ENCODE data around the gene NME7.

NME7 gene

DNA sequence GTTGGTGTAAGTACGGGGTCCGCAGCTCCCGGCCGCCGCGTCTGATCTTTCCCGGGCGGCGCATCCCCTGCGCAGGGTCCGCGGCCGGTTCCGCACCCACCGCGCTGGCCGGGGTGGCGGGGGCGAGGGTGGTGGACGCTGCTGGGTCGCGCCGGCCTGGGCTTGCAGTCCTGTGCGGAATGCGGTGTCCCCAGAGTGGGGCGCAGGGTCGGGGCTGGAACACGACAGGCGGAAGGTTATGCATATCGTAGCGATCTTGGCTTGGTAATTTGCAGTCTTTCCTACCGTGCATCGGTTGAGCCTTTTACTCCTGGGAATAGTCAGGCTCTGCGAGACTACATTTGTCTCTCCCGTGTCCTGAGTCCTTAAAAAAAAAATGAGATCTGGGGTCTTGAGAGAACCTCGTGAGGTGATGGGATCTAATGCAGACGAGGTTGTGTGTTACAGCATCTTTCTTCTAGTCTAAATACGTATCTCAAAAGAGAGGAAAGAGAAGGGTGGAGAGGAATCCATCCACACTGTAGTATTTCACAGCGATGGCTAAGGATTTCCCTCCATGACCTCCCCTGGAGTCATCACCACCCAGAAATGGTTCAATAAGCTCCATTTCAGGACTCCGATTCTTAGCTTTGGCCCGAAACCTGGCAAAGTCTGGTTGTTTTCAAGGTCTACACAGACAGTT, 260.5 kb downstream of the NME7 start:
- DNase-seq (ENCODE audit: low read depth in 2 of 2) = no peak

DNA sequence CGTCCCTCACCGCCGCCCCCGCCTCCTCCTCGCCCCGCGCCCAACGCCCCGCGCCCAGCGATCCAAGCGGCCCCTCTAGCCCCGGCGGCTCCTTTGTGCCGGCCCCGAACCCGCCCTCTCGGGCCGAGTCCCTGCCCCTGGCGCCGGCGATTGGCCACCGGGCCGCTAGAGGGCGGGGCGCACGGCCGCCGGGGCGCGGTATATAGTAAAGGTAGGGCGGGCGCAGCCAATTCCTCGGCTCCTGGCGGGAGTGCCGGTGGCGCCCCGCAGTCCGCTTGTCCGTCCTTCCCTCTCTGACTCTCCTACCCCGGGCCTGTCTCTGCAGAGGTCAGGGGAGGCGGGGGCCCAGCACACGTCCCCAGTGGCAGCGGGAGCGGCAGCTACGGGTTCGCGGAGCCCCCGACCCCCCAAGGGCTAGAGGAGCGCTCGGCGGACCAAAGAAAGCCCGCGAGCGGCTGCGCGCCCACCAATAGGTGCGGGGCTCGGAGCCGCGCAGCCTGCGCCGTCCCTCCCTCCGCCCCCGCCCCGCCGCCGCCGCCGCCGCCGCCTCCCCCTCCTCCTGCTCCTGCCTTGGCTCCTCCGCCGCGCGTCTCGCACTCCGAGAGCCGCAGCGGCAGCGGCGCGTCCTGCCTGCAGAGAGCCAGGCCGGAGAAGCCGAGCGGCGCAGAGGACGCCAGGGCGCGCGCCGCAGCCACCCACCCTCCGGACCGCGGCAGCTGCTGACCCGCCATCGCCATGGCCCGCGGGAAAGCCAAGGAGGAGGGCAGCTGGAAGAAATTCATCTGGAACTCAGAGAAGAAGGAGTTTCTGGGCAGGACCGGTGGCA, 261.3 kb downstream of the NME7 start, which contains the start of gene ATP1B1:
Gene ATP1B1 (plus strand): TSS at position 596 of the 826 bp plus-strand sequence. CDS start 140 bp downstream, at position 736.
- peak; percentile 52 to 56 for DNase-seq (ENCODE audit: low read depth in 2 of 2)

DNA sequence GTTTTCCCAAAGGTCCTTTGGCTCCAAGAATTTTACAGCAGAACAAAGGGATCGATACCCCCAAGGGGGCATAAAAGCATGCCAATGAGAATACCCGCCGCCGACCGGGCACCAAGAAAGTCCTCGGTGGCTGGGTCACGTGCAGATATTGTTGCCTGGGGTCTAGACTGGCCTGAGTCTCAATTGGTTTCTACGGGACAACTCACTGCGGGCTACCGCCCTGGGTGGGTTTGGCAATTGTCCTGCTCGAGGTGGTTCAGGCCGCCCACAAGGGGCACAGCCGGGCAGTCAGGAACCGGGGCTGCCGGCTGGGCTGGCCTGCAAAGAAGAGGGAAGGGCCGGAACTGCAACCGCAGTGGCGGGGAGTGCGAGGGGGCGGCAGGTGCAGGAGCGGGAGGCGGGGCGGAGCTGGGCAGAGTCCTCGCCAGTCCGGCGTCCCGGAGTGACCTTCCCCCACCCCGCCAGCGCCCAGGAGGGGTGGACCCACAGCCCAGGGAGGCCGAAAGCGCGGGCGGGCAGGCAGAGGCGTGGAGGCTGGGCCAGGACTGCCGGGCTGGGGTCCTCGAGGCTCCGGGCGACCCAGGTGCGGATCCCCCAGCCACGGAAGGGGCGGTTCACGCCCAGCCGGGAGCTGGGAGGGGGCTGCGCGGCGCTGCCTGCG, 262.0 kb downstream of the NME7 start:
- no peak for DNase-seq (ENCODE audit: low read depth in 2 of 2)

DNA sequence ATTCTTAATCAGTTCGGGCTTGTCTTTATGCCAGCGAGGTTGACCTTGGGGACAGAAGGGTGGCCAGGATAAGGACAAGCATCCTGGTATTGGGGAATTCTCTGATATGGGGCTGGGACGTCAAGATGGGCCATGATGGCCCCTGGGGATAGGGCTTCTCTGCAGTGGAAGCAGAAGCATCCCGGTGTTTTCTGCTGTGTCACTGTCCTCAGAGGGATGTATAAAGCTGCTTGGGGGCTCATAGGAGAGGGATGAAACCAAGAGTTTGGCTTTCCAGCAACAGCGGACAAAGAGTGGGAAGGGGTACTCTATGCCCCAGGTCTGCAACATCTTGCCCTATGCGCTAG, 262.5 kb downstream of the NME7 start:
- DNase-seq (ENCODE audit: low read depth in 2 of 2) = no peak

DNA sequence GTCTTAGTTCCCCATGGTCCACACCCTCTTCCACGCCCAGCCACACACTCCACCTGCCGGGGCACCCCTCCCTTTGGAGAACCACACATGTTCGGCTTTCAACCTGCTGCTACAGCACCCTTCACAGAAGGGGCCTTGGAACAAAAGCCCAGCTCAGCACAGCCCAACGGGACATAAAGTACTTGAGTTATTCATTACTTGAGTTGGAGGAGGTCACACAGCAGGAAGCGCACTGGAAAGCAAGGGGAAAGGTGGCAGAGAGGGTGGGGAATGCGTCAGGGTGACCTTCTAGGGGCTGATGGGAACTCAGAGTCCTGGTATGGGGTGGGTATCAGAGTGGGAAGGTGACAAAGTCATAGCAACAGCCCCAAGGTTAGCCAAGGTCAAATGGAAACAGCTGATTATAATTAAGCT, 264.1 kb downstream of the NME7 start:
- DNase-seq (ENCODE audit: low read depth in 2 of 2) = no peak

DNA sequence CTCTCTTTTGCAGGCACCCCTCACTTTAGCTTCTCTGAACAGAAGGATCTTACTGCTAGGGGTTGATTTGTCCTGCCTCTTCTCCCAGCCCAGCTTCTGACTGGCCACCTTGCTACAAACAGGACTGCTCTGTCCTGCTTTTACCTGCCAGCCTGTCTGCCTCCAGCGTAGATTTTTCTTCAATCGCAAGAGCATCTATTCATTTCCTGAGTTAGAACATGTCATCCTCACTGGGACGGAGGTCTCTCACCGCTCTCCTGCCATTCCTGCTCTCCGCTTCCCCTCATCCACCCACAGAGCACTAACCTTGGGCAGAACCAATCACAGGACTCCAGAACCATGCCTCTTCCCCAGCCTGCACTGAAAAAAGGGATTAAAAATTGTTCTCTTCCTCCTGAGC, 264.6 kb downstream of the NME7 start:
- DNase-seq (ENCODE audit: low read depth in 2 of 2) = no peak

DNA sequence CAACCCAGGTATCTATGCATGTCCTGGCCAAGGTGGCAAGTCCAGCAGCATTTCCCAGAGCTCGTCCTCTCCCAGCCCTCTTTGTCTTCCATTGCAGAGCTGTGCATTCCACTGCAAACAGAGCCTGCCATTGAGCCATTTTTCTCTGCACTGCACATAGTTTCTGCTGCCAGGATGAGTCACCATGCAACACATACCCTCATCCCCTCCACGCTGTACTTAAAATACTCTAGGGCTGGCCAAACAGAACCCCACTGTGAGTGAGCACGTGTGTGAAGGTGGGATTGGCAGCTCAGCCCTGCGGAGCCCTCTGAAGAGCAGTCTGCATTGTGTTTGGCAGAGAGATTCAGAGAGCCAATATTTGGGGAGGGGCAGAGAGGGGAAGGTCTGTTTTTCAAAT, 265.0 kb downstream of the NME7 start:
- no peak for DNase-seq (ENCODE audit: low read depth in 2 of 2)

DNA sequence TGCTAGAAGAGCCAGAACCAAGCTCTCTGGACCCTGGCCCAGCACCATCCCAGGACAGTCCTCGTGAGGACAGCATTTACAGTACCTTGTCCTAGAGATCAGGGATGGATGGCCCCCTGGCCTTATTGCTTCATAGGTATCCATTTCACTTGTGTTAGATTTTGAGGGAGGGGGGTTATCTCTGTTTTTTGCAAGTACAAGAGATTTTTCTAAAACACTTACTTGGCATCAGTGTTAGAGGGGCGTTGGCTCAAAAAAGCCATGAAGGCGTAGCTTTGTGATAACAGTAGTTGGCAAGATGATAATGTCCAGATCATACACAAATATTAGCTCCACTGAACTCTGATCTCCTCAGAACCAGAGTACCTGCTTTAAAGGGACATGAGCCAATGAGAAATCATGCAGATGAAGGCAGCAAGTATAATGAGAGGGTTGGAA, 266.9 kb downstream of the NME7 start:
- no peak for DNase-seq (ENCODE audit: low read depth in 2 of 2)

DNA sequence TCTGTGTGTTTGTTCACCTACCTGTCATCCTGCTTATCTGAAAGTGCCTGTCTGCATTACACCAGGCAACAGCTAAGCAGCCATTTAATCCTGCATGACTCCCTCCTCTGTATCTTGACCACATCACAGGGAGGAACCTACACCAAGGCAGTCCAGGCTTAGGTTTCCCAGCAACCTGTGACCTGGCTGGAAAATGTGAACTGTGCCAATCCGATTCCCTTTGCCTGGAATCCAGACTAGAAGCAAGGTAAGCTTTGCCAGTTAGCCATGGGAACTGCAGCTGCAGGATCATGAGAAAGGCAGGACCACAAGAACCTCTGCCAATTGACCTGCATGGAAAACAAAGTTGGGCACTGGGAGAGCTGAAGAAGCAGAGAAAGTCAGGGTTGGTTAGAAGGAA, 267.4 kb downstream of the NME7 start:
- no peak for DNase-seq (ENCODE audit: low read depth in 2 of 2)

DNA sequence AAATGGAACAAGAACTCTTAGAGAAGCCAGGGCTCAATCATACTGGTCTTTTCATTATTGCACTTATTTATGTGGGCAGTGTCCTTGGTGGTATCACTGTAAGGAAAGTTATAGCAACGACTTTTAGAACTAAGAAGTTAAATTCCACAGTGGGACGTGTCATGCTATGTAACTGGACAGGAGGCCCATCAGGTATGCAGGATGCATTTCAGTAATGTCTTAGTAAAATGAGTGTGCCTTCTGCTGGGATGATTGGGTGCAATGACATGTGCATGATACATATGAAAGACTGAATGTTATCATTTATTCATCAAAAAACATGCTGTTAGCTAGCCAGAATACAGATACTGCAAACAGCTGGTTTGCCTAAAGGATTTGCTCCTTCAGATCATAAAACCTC, 268.0 kb downstream of the NME7 start:
- DNase-seq (ENCODE audit: low read depth in 2 of 2) = no peak

DNA sequence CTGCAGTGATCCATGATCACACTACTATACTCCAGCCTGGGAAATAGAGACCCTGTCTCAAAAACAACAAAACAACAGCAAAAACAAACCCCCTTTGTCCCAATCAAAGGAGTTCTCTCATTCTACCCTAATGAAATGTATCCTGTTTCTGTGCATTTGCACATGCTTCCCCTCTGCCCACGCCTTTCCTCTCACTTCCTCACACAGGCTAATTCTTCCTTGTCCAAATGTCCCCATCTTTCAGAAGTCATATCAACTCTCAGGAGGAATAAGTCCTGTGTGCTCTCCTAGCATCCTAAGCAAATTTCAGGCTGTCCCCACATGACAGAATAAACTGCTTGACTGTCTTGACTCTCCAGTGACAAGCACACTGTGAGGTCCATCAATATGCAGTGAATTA, 269.2 kb downstream of the NME7 start:
- DNase-seq (ENCODE audit: low read depth in 2 of 2) = no peak

DNA sequence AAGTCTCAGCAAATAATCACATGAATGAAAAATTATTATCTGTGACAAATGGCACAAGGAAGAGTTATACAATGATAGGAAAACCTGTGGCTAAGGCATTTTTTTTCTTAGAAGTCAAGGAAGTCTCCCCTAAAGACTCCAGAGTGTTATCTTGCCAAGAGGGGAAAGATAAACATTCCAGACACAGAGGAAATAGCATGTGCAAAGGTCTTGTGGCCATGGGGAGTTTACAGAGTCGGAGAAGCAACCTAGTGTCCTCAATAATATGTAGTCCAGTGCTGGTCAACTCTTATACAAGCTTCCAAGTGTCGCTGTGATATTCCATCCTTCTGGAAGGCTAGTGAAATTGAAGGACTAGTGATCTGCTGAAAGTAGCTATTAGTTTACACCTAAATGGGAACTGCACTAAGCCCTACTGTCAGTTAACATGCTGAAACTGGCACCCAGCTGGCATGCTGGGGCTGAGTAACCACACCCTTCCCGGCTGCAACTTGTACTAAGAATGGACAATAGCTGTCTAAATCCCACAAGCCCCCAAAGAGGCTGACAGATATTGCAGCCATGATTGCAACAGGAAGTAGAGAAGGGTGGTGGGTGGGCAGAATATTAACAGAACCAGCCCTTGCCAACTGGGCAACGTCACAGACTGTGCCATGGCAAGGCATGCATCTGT, 272.6 kb downstream of the NME7 start:
- no peak for DNase-seq (ENCODE audit: low read depth in 2 of 2)

DNA sequence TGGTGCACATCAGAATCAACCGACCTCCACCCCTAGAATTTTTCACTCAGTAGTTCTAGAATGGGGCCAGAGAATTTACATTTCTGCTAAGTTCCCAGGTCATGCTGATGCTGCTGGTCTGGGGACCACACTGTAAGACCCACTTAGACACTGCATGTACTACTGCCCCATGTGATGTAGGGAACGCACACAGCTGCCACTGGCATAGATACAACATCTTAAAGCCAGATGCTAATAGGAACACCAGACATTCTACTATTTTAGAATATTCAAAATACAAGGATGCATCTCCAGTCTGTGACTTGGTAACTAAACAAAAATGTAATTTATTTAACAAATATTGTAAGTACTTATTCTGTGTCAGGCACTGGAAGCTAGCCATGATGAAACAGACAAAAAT, 275.2 kb downstream of the NME7 start:
- no peak for DNase-seq (ENCODE audit: low read depth in 2 of 2)

DNA sequence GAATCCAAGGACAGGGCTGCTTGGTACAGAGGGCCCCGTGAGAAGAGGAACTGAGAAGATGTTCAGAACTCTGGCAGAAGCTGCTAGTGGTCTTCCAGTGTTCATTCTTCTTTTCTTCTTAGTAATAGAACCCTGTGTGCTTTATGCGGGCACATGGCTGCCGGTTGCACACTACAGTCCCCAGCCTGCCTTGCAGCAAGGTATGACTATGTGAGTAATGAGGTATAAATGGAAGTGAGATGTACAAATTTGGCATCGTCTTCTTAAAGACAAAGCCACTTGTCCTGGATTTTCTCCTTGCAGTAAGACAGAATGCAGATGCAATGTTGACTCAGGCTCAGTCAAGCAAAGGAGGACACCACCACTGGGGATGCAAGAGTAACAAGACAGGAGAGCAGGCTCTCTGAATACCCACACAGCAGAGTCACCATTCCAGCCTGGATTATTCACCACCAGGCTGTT, 276.1 kb downstream of the NME7 start:
- no peak for DNase-seq (ENCODE audit: low read depth in 2 of 2)

DNA sequence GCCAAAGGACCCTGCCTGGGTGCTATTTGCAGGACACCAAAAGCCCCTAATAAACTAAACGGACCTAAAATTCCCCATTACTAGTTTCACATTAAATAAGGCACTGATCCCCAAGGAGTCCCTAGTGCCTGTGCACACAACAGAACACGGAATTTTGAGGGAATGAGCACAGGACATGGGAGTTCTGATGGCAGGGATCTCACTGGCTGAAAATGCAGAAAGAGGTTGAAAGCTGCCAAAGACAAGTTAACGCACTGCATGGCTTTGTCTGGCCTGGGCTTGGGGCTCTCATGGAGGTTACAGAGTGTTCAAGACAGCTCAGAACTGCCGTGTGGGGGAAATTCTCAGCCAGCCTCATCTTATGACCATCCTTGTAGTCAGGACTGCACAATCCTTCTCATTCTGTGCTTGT, 276.7 kb downstream of the NME7 start:
- no peak for DNase-seq (ENCODE audit: low read depth in 2 of 2)

DNA sequence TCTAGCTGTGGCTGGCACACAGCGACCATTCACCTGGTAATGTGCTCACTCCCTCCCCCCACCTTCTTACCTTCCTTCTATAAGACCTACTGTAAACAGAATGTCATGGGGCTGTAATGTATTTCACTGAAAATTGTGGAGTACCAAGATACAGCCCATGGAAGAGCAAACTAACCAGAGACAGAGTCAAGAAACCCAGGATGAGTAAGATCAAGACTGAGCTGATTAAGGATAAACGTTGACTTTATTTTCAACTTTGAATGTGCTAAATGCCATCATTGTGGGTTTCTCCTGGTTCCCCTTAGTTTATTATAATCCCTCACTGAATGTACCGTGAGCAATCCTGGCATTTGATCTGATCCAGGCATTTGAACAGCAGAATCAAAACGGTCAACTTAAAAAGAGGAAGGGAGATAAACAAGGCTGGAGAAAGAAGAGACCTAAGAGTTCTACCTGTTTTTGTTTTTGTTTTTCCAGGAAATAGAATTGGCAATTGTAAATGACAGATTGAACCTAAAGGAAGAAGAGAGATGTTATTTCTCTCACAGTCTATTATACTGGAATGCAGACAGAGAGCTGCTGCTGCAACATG, 277.2 kb downstream of the NME7 start:
- DNase-seq (ENCODE audit: low read depth in 2 of 2) = no peak

DNA sequence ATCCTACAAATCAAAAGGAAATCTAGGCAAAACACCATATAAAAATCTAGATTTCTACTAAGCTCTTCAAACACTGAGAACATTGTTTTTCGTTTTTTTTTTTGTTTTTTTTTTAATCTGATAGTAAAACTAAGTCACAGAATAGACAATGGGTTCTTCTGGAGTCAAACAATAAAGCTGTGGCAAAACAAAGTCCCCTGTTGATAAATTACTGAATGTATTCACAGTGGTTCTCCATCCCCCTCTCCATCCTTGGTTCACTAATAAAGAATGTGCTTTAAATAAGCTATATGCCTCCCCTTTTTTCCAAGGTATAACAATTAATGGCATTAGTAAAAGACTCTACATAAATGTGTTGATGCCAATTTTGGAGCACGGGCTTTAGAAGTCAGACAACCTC, 277.8 kb downstream of the NME7 start:
- DNase-seq (ENCODE audit: low read depth in 2 of 2) = no peak

DNA sequence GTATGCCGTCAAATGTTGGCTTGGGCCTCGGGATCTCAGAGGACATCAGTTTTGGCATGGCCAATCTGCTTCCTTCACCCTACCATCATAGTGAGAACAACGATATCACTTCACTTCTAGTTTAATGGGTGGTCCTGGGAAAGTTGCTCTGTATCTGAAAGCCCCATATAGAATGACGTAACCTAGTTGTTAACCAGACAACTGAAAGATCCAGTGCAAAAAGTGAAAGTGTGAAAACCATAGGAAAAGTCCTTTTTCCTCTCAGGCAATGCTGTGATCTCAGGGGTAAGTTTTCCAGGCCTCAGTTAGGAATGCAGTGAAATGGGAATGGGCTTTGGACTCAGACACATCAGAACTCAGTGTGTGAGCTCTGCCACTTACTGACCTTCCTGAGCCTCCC, 279.7 kb downstream of the NME7 start:
- DNase-seq (ENCODE audit: low read depth in 2 of 2) = no peak

DNA sequence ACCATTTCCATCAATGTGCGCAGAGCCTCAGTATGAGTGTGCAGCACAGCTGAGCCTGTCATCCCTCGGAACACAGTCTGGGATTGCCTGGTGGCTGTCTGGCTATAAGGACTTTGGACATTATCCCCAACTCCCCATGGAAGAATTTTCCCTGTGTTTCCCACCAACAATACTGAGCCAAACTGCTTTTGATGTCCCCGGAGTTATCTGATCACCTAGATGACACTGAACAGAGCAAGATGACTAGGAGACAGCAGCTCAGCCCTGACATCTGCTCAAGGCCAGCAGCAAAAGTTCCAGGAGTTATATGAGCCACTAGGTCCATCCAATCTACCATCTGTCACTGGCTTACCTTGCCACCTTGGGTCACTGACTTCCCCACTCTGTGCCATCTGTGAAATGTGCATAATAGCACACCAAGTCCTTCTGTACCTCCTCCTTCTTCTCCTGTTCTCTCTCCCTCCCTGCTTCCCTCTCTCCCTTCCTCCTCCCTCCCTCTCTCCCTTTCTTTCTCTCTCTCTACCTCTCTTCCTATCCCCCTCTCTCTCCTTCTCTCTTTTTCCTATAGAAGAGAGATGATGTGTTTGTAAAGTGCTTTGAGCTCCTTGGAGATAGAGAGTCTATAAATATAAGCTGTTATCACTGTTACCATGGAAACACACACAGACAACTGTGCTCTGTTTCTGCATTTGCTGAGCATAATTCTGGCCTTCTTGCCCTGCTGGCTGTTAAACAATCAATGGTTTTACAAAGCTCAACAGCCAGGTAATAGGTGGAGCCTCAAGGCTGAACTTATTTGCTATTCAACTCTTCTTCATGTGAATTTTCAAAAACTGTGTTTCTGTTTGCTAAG, 280.8 kb downstream of the NME7 start:
- no peak for DNase-seq (ENCODE audit: low read depth in 2 of 2)

DNA sequence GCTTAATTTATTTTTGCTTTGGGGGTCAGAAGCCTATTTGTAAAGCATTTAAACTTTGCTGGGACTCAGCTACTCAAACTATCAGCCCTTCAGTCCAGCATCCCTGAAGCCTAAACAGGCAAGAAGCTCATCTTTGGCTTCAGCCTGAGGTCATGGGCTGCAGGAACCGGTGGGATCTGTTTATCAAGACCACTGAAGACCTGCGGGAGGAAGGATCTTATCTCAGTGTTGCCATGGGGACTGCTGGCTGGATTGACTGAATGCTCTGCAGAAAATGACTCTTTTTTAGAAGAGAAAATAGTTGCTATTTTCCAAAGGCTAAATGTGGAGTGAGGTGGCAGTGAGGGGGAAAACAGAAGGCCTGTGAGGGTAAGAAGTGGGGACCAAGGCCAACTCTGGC, 281.7 kb downstream of the NME7 start:
- no peak for DNase-seq (ENCODE audit: low read depth in 2 of 2)

Data from activated CD8-positive, alpha-beta memory T cell treated with anti-CD3 and anti-CD28 coated beads for 4 hours (primary cell).